ENCODE data around the gene PTPRQ.

DNA sequence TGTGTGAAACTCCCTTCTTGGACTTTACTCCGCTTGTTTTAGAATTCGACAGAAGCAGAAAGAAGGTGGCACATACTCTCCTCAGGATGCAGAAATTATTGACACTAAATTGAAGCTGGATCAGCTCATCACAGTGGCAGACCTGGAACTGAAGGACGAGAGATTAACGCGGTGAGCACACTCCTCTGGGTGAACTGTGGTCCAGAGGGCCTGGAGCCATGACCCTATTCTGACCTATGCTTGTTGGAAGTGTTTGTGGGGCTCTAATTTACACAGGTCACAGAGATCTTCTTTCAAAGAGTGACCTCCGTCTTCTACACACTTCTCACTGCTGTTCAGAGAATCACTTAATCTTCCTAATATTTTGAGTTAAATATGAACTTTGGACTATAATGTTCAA lies 190.9 kb downstream of the PTPRQ start:
- no peak for TF ChIP-seq POLR2A (IDR thresholded peaks at IDR 0.05)
- TF ChIP-seq, protein P1, sequence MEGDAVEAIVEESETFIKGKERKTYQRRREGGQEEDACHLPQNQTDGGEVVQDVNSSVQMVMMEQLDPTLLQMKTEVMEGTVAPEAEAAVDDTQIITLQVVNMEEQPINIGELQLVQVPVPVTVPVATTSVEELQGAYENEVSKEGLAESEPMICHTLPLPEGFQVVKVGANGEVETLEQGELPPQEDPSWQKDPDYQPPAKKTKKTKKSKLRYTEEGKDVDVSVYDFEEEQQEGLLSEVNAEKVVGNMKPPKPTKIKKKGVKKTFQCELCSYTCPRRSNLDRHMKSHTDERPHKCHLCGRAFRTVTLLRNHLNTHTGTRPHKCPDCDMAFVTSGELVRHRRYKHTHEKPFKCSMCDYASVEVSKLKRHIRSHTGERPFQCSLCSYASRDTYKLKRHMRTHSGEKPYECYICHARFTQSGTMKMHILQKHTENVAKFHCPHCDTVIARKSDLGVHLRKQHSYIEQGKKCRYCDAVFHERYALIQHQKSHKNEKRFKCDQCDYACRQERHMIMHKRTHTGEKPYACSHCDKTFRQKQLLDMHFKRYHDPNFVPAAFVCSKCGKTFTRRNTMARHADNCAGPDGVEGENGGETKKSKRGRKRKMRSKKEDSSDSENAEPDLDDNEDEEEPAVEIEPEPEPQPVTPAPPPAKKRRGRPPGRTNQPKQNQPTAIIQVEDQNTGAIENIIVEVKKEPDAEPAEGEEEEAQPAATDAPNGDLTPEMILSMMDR (IDR thresholded peaks at IDR 0.05), result no peak
- TF ChIP-seq POLR2AphosphoS5 (IDR thresholded peaks at IDR 0.05), result no peak
